ENCODE results near the gene COL19A1.

GRCh38 chr6:70198785-70199184 is 332.4 kb downstream of the COL19A1 start:
- TF ChIP-seq CTCF (IDR thresholded peaks at IDR 0.05): no peak
- no peak for TF ChIP-seq POLR2A (IDR thresholded peaks at IDR 0.05)

Data from ovary (tissue), 3 donors.